Stimulated activated CD8-positive, alpha-beta memory T cell treated with anti-CD3 and anti-CD28 coated beads, Interleukin-12 subunit alpha, Interleukin-12 subunit beta, amount 100 ng/mL, for 1 hour (primary cell): ENCODE data around the gene LRRC8D.
A peak's percentile ranks its signal among the peaks of the same experiment; 100 is the strongest.

Source experiments
- DNase-seq: peaks from one replicate; pipeline ENCODE4 v3.0.0-alpha.2; 2020; ENCODE audit warnings: low read depth

The LRRC8D gene

DNA sequence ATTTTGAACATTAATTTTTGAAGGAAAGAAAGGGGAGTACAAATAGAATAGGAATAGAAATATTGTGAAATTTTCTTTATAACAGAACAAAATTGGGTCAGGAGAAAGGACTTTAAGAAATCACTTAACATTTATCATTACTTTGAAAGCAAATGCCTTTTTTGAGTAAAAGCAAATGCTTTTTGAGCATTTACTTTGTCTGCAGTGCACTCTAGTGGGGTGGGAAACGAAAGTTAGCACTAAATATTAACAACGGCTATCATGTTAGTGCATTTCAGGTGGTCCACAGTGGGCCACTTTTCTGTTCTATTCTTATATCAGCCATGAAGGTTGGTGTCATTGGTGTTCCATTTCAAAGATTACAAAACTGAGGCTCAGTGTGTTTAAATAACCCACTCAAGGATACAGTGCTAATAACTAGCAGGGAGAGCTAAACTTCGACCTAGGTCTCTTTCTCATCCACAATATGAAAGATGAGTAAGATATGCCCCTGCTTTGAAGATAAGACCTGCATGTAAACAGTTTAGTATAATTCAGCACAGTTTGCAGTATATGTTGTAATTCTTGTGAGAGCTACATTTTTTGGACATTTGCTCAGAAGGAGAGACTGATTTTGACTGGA, 13.4 kb downstream of the LRRC8D start:
- no peak for DNase-seq

GRCh38 chr1:89836252-89837035, 15.6 kb downstream of the LRRC8D start:
- DNase-seq = no peak

GRCh38 chr1:89837036-89837481, 16.2 kb downstream of the LRRC8D start:
- DNase-seq = no peak

DNA sequence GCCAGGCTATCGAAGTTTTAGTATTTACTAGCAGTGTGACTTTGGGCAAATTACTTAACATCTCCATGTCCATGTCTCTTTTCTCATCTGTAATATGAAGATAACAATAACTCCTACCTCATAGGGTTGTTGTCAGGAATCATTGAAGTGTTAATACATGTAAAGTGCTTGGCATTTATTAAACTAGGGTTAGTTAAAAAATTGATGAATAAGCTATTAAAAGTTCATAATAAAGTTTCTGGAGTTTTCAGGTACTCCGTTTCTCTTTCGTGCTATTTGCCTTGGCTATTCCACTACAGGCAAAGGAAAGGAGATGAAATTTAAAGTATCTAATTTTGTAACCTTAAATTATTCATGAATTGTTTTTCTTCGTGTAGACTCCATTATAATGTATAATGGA, 16.7 kb downstream of the LRRC8D start:
- DNase-seq = no peak

DNA sequence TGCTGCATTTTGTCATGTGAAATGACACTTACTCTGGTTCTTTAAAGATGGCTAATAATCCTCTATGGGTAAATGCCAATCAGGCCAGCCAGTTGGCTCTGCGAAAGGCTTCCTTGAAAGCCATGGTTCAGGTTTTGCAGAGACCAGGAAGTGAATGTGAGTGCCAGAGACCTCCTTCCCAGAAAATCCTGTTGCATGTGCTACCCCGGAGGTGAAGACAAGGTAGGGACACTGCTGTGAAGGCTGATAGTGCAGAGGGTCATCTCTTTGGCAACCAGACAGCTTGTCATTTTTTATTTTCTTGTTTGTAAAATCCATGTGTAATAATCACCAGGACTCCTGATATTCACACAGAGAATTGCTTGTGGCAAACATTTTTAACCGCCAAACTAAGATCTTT, 18.7 kb downstream of the LRRC8D start:
- no peak for DNase-seq

DNA sequence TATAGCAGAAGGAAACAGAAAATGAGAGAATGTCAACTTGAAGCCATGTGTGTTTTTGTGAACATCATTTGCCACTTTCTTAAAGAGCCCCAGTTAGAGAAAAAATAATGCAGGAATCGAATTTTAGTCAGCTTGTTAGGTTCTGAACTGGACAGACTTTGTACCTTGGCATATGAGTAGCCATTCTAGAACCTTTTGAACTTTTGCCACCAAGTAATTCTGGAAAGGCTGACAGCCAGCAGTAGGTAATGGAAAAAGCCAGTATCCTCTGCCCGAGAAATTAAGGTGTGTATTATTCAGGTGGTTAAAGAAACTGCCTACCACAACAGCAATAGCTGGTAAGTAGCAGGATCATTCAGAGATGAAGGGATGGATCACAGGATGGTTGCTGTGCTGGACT, 20.7 kb downstream of the LRRC8D start:
- no peak for DNase-seq

DNA sequence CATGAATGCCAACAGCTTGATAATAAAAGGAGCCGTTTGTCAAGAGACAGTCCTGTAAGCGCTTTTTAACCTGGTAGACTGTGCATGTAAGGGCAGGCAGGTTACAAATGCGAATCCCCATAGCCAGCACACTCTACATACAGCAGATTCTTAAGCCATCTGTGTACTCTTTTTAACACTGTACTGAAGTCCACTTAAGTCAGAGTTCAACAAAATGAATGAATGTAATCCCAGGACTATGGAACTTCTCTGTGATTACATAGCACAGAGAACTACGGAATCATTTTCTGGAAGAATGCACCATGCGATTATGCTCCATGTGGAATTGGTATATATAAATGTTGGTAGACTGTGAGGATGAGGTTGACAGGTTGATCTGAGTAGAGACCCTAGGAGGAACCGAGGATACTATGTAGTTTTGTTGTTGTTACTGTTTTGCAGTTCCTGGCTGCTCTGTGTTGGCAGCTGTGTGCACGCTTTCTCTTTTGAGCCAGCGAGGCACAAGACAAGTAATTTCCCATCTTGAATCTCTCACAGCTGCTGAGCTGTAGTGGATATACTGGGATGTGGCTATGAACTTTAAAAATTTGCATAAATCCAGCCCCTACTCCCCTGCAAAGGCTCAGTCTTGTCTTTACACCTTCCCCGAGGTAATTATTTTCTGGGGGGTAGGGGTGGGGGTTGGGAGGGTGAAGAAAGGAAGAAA, 21.9 kb downstream of the LRRC8D start:
- no peak for DNase-seq

- DNase-seq = peak; percentile 55
Measured at GRCh38 chr1:89843273-89844130, 22.7 kb downstream of the LRRC8D start.

- peak; percentile 7 for DNase-seq
Measured at GRCh38 chr1:89844241-89844807, 23.5 kb downstream of the LRRC8D start.

DNA sequence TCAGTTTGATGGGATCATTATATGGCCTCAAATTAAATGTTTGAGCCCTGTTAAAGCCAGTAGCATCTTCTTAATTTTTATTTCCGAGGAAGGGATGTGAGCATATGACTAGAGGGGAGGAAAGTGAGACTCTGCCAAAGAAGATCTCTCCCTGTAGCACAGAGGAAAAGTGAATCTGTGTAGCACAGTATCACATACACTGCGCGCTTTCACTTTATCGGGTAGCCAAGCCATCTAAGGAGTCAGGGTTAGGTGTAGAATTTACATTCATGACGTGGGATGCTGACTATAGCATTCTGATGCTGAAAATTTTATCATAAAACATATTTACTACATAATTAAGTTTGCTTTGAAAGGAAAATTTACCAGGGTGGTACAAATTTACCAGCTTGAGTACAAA, 24.0 kb downstream of the LRRC8D start:
- no peak for DNase-seq

DNA sequence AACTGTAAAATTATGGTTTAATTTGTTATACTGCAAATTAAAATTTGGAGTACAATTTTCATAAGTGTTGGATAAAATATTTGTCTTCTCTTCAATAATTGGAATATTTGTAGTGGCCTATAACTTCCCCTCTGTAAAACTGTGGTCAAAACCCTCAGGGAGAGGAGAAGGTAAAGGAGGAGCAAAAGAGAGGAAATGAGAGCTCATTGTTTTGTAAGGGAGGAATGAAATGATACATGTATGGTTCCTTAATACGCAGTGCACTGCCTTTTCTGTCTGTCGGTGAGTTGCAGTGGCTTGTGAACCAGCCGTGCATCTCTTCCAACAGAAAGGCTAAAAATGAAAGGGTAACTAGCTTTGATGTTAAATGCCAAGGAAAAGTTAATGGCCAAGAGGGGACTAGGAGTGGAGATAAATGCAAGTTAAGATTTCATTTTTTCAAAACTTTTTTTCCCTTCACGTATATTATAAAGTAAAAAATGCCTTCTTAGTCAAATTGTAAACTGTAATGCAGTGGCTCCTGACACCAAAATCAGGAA, 26.4 kb downstream of the LRRC8D start:
- DNase-seq = no peak

DNA sequence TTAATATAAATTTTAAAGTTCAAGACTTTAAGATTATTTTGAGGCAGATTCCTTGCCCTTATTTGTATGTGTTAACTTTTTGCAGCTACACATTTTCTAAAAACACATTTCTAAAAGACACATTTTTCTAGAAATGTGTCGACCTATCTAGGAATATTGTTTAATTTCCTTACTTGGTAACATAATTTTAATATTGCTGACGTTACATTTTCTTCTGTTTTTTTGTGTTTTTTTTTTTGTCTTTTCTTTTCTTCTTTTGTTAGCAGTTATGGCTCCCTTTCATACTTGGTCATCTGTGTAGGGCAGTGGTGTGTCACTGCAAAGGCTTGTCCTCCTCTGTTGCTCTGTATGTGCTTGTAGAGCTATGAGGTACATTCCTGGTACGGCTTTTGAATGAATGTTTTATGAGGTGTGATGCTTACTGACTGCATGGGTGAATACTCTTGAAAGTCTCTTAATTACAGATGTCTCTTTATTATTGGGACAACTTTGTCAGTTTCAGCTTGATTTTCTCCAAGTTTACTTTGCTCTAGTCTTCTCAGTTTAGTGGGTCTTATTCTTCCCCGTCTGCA, 30.1 kb downstream of the LRRC8D start:
- no peak for DNase-seq

- no peak for DNase-seq
Measured at GRCh38 chr1:89854140-89854539, 33.3 kb downstream of the LRRC8D start.

- DNase-seq = no peak
Measured at GRCh38 chr1:89855413-89856123, 34.7 kb downstream of the LRRC8D start.

- no peak for DNase-seq
Measured at GRCh38 chr1:89863165-89863830, 42.5 kb downstream of the LRRC8D start.

DNA sequence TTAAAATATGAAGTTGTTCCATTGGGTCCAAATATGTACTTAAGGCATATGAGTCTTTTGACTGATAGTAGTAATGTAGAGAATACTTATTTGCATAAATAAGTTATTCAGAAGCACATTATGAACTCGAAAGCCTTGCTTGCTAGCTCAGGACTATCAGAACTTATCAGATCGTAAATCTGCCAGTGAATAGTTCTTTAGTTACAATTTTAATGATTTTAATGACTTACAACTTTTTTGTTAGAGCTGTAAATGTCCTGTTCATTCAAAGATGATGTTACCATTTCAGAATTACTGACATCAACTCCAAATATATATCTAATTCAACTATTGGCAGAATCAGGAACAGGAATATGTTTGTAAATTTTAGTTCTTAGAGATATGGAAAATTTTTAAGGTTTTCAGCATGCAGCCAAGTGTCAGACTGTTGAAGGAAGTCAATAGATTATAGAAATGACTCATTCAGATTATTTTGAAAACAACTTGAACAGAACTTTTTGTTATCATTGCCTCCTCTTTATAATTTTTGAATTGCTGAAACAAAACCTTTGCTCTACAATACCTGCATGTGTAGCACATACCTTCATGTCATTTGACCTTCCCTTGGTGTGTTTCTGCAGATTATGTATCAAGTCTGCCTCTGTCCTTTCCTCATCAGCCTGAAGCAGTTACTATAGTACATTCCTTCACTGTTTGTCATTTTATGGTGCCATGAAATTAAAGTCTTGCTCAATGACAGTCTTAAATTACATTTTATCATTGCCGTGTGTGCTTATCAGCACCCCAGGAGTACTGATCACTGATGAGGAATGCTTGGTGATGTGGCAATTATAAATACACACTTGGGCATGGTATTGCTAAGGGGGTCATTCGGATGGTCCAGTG, 44.9 kb downstream of the LRRC8D start:
- no peak for DNase-seq

- no peak for DNase-seq
Measured at GRCh38 chr1:89866568-89866967, 45.7 kb downstream of the LRRC8D start.

- no peak for DNase-seq
Measured at GRCh38 chr1:89870998-89871397, 50.2 kb downstream of the LRRC8D start.
